Activated naive CD4-positive, alpha-beta T cell treated with anti-CD3 and anti-CD28 coated beads for 36 hours (primary cell): ENCODE results near the gene WDFY3. TPM values are rescaled to one million over a fixed set of nuclear protein-coding genes. Genes with fewer than 3 reads are reported as not detected.

Source experiments
- CTCF ChIA-PET: fragments of 350-600 bp; sonication (Branson Sonifier 250); formaldehyde crosslinking; loops from one replicate; lab custom pipeline; 2021; ENCODE audit warnings: antibody characterized with exemption; lab: Charles Lee
- DNase-seq: peaks from one replicate; pipeline ENCODE4 v3.0.0-alpha.2; 2020
- H3K27ac Mint-ChIP-seq: one replicate; pipeline ENCODE4 v1.8.0; 2021; ENCODE audit warnings: mild to moderate bottlenecking, mixed read lengths
- H3K27me3 Mint-ChIP-seq: one replicate; pipeline ENCODE4 v1.8.0; 2021; ENCODE audit warnings: low read depth, mixed read lengths
- H3K36me3 Mint-ChIP-seq: one replicate; pipeline ENCODE4 v1.8.0; 2021; ENCODE audit warnings: low read depth, mixed read lengths
- H3K4me1 Mint-ChIP-seq: one replicate; pipeline ENCODE4 v1.8.0; 2021; ENCODE audit warnings: low read depth, mixed read lengths
- H3K4me3 Mint-ChIP-seq: one replicate; pipeline ENCODE4 v1.8.0; 2021; ENCODE audit warnings: mild to moderate bottlenecking, moderate library complexity, mixed read lengths
- H3K9me3 Mint-ChIP-seq: one replicate; pipeline ENCODE4 v1.8.0; 2021; ENCODE audit warnings: mixed read lengths
- intact Hi-C: fragments of 100-400 bp; cut with micrococcal nuclease; formaldehyde crosslinking; loops from one replicate; pipeline ENCODE4 v1.15.1; 2023
- total RNA-seq, 2 experiments: library from RNA; stranded (reverse); gene quantifications; one replicate each; pipeline ENCODE4 v1.2.3, GENCODE V29; 2021

WDFY3 gene
- total RNA-seq, 2 experiments from 2014 or later = 1.0 to 1.2 TPM

DNA sequence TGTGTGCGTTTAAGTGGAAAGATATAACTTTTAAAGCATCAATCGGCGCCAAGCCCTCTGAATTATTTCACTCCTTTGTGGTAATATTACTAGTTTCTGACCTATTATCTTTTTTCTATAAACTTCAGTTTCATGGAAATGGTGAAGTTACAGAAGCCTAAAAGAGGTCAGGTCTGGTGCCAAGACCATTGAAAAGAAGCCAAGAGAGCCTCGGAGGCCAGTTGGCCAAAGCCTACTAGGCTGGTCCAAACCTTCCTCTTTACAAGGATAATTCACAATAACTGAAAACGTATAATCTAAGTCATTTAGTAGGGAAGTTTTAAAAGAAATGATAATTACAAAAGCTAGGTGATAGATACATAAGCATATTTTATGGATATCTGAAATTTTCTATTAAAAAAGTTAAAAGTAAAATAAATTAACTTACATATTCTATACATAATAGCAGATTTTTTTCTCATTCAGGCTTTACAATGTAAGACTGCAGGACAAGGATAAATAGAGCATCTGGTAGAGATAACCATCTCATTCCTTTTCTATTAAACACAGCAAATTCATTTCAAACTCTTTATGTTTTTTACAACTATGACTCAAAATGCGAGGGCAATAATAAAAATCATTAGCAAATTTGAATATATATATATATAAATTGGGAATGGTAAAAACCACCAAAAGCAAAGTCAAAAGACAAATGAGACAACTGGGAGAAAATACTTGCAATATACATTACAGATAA lies 49.2 kb downstream of the WDFY3 start:
- no peak overlapping the region for H3K4me3 Mint-ChIP-seq
- DNase-seq = no peak
- H3K27me3 Mint-ChIP-seq = peaks cover 6% of the 10 kb centered on the region
- no peaks in the 10 kb centered on the region for H3K9me3 Mint-ChIP-seq
- no peaks in the 10 kb centered on the region for H3K36me3 Mint-ChIP-seq
- intact Hi-C loops = no loop called here
- H3K4me1 Mint-ChIP-seq = no peaks in the 10 kb centered on the region
- CTCF ChIA-PET = no interaction called here
- no peak overlapping the region for H3K27ac Mint-ChIP-seq

GRCh38 chr4:84916227-84916626 lies 50.3 kb downstream of the WDFY3 start:
- DNase-seq = no peak
- Mint-ChIP-seq H3K27ac (no peak overlapping the region), H3K4me3 (no peak overlapping the region), H3K27me3 (peaks cover 6% of the 10 kb centered on the region), H3K36me3 (no peaks in the 10 kb centered on the region), H3K9me3 (no peaks in the 10 kb centered on the region), H3K4me1 (no peaks in the 10 kb centered on the region)
- CTCF ChIA-PET = no interaction called here
- intact Hi-C loops = no loop called here

DNA sequence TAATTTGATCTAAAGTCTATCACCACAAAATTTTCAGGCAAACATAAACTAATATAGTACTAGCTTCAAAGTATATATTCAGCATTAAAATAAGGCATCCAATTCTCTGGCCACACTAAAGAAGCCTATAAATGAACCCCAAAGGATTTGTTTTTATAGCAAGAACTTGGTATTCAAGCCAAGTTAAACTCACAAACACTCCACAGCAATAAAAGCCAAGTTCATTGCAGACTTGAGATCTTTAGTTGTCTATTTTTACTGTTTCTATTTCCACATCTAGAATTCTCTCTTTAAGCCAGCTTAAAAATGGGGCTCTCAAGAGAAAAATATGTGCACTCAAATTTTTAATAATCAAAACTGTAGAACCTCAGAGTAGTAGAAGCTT lies 51.1 kb downstream of the WDFY3 start:
- CTCF ChIA-PET = no interaction called here
- no peak for DNase-seq
- Mint-ChIP-seq H3K4me1 (no peaks in the 10 kb centered on the region), H3K27me3 (peaks cover 6% of the 10 kb centered on the region), H3K27ac (no peak overlapping the region), H3K4me3 (no peak overlapping the region), H3K9me3 (no peaks in the 10 kb centered on the region), H3K36me3 (no peaks in the 10 kb centered on the region)
- intact Hi-C loops = no loop called here

DNA sequence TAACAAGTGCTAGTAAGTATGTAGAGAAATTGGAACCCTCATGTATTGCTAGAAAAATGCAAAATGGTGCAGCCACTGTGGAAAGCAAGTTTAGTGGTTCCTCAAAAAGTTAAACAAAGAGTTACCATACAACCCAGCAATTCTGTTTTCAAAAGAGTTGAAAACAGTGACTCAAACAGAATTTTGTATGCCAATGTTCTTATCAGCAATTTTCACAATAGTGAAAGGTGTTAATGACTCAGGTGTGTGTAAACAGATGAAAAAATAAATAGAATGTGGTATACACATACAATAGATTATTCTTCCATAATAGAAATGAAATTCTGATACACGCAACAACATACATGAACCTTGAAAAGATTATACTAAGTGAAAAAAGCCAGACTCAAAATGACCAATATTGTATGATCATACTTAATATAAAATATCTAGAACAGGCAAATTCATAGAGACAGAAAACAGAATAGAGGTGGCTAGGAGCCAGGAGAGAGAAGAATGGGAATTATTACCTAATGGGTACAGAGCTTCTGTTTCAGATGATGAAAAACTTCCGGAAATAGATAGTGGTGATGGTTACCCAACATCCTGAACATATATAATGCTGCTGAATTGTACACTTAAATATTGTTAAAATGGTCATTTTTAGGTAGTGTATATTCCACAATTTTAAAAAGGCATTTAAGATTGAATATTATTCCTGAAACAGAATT lies 51.6 kb downstream of the WDFY3 start:
- CTCF ChIA-PET = no interaction called here

DNA sequence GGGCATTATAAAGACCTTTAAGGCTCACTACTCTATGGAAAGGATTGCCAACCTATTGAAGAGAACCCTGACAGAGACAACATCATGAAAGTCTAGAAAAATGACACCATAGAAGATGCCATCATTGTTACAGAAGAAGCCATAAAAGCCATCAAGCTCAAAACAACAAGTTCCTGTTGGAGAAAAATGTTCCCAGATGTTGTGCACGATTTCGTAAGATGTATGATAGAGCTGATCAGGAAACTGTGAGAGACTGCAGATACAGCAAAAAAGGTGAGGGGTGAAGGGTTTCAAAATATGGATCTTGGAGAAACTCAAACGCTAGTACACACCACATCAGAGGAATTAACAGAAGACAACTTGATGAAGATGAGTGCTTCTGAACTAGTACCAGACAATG lies 53.3 kb downstream of the WDFY3 start:
- intact Hi-C loops = no loop called here
- no peaks in the 10 kb centered on the region for H3K9me3 Mint-ChIP-seq
- CTCF ChIA-PET = no interaction called here
- H3K36me3 Mint-ChIP-seq = no peaks in the 10 kb centered on the region
- H3K27me3 Mint-ChIP-seq = peaks cover 5% of the 10 kb centered on the region
- no peak overlapping the region for H3K27ac Mint-ChIP-seq
- no peak for DNase-seq
- H3K4me1 Mint-ChIP-seq = no peaks in the 10 kb centered on the region
- no peak overlapping the region for H3K4me3 Mint-ChIP-seq

More for the DNA sequence above, 51.6 kb downstream of the WDFY3 start:
- Mint-ChIP-seq H3K4me1 (no peaks in the 10 kb centered on the region), H3K4me3 (no peak overlapping the region), H3K27me3 (peaks cover 6% of the 10 kb centered on the region), H3K9me3 (no peaks in the 10 kb centered on the region), H3K36me3 (no peaks in the 10 kb centered on the region), H3K27ac (no peak overlapping the region)
- no peak for DNase-seq
- intact Hi-C loops = no loop called here

DNA sequence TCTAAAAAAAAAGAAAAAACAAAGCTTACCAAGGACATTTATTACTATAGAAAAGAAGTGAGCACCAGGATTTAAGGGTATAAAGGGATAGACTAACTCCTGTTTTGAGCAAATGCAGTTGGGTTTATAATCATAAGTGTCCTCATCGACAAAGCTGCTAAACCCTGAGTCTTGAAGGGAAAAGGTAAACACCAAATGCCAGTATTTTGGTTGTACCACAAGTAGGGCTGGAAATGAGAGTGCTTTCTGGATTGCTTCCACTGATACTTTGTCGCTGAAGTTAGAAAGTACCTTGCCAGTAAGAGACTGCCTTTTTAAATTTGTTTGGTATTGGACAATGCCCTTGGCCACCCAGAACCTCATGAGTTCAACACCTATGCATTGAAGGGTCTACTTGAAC lies 53.7 kb downstream of the WDFY3 start:
- Mint-ChIP-seq H3K27me3 (peaks cover under 1% of the 10 kb centered on the region), H3K4me3 (no peak overlapping the region), H3K36me3 (no peaks in the 10 kb centered on the region), H3K4me1 (no peaks in the 10 kb centered on the region), H3K27ac (no peak overlapping the region), H3K9me3 (no peaks in the 10 kb centered on the region)
- CTCF ChIA-PET = no interaction called here
- DNase-seq = no peak
- intact Hi-C loops = no loop called here

GRCh38 chr4:84908876-84909275 lies 57.6 kb downstream of the WDFY3 start:
- H3K9me3 Mint-ChIP-seq = no peaks in the 10 kb centered on the region

GRCh38 chr4:84907145-84907544 lies 59.3 kb downstream of the WDFY3 start:
- H3K27ac Mint-ChIP-seq = no peak overlapping the region

More at GRCh38 chr4:84908876-84909275, 57.6 kb downstream of the WDFY3 start:
- CTCF ChIA-PET = interaction anchor here (0.7 kb wide), 1 partner anchor 1321 kb away, joined by 3 read pairs; no protein-coding TSS in a partner anchor
- no peak for DNase-seq
- intact Hi-C loops = no loop called here
- no peak overlapping the region for H3K4me3 Mint-ChIP-seq
- no peak overlapping the region for H3K27ac Mint-ChIP-seq
- no peaks in the 10 kb centered on the region for H3K36me3 Mint-ChIP-seq
- H3K4me1 Mint-ChIP-seq = no peaks in the 10 kb centered on the region
- no peaks in the 10 kb centered on the region for H3K27me3 Mint-ChIP-seq

GRCh38 chr4:84905646-84906045 lies 60.8 kb downstream of the WDFY3 start:
- Mint-ChIP-seq H3K27me3 (no peaks in the 10 kb centered on the region), H3K36me3 (no peaks in the 10 kb centered on the region), H3K4me3 (no peak overlapping the region), H3K27ac (no peak overlapping the region), H3K9me3 (no peaks in the 10 kb centered on the region), H3K4me1 (no peaks in the 10 kb centered on the region)
- intact Hi-C loops = no loop called here
- no peak for DNase-seq
- CTCF ChIA-PET = no interaction called here

More at GRCh38 chr4:84907145-84907544, 59.3 kb downstream of the WDFY3 start:
- no peak overlapping the region for H3K4me3 Mint-ChIP-seq
- no peak for DNase-seq
- H3K9me3 Mint-ChIP-seq = no peaks in the 10 kb centered on the region
- no peaks in the 10 kb centered on the region for H3K36me3 Mint-ChIP-seq
- H3K4me1 Mint-ChIP-seq = no peaks in the 10 kb centered on the region
- intact Hi-C loops = no loop called here
- CTCF ChIA-PET = no interaction called here
- no peaks in the 10 kb centered on the region for H3K27me3 Mint-ChIP-seq

DNA sequence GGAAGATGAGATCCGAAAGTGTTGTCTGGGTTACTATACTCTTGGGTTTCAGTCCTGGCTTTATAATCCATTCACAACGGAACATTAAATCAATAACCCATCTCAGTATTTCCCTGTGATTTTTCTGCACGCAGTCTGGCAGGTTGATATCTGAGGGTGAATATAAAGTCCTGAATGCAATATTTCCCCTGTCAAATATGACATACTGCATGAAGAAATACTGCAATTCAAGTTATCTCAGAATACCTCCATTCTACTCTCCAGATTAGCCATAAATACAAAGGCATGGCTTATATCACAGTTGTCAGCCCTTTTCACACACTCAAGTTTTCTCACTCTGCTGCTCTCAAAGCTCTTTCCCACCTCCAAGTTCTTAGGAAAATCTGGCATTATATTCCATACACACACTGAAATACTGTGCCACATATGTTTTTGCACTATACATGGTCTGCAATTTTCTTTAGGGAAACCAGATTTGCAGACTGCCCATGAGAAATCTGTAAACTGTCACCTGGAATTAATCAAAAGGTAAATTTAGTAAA lies 64.7 kb downstream of the WDFY3 start:
- Mint-ChIP-seq H3K9me3 (no peaks in the 10 kb centered on the region), H3K27ac (no peak overlapping the region), H3K36me3 (no peaks in the 10 kb centered on the region), H3K4me1 (no peaks in the 10 kb centered on the region), H3K4me3 (no peak overlapping the region), H3K27me3 (no peaks in the 10 kb centered on the region)
- intact Hi-C loops = no loop called here
- DNase-seq = no peak
- CTCF ChIA-PET = no interaction called here

DNA sequence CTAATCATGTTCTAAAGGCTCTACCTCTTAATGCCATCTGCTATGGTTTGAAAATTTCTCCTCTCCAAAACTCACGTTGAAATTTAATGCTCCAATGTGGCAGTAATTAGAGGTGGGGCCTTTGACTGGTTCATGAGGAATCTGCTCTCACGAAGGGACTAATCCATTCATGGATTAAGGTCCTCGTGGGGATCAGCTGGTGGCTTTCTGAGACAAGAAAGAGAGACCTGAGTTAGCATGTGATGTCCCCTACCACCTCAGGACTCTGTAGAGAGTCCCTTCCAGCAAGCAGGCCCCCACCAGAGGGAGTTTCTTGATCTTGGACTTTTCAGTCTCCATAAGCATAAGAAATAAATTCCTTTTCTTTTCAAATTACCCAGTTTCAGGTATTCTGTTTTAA lies 65.3 kb downstream of the WDFY3 start:
- no peaks in the 10 kb centered on the region for H3K36me3 Mint-ChIP-seq
- CTCF ChIA-PET = no interaction called here
- H3K4me3 Mint-ChIP-seq = no peak overlapping the region
- intact Hi-C loops = no loop called here
- H3K27me3 Mint-ChIP-seq = no peaks in the 10 kb centered on the region
- H3K9me3 Mint-ChIP-seq = no peaks in the 10 kb centered on the region
- no peaks in the 10 kb centered on the region for H3K4me1 Mint-ChIP-seq
- no peak for DNase-seq
- H3K27ac Mint-ChIP-seq = no peak overlapping the region

DNA sequence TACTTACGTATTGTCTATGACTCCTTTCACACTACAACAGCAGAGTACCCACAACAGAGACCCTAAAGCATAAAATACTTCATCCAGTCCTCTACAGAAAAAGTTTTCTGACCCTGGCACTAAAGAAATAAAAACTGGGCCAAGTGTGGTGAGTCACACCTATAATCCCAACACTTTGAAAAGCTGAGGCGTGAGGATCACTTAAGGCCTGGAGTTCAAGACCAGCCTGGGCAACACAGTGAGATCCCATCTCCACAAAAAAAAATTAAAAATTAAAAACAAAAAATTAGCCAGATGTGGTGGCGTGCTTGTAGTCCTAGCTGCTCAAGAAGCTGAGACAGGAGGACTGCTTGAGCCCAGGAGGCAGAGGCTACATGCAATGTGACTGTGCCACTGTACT lies 66.9 kb downstream of the WDFY3 start:
- Mint-ChIP-seq H3K36me3 (no peaks in the 10 kb centered on the region), H3K4me1 (no peaks in the 10 kb centered on the region), H3K4me3 (no peak overlapping the region), H3K27me3 (peaks cover 3% of the 10 kb centered on the region), H3K27ac (no peak overlapping the region), H3K9me3 (no peaks in the 10 kb centered on the region)
- CTCF ChIA-PET = no interaction called here
- no peak for DNase-seq
- intact Hi-C loops = no loop called here

GRCh38 chr4:84897516-84897915 lies 69.0 kb downstream of the WDFY3 start:
- H3K9me3 Mint-ChIP-seq = no peaks in the 10 kb centered on the region
- no peaks in the 10 kb centered on the region for H3K36me3 Mint-ChIP-seq
- DNase-seq = no peak
- CTCF ChIA-PET = no interaction called here
- peaks cover 3% of the 10 kb centered on the region for H3K27me3 Mint-ChIP-seq
- H3K4me3 Mint-ChIP-seq = no peak overlapping the region
- no peak overlapping the region for H3K27ac Mint-ChIP-seq
- H3K4me1 Mint-ChIP-seq = no peaks in the 10 kb centered on the region
- intact Hi-C loops = no loop called here
